K562 (cell line): ENCODE data around the gene GCHFR. TPM values are rescaled to one million over a fixed set of nuclear protein-coding genes. Genes with fewer than 3 reads are reported as not detected.

Source experiments
- ATAC-seq: fragments of 200-7000 bp; cut with Tn5 transposase; 3 replicates; pipeline ENCODE4 v1.9.1; 2020; ENCODE audit warnings: moderate library complexity
- BruUV-seq: library from RNA; stranded (reverse); fragments of 400-500 nt; replicated peaks from 2 replicates; lab custom pipeline; 2021; lab: Mats Ljungman, UMichigan
- CTCF ChIA-PET: fragments of 300-600 bp; formaldehyde crosslinking; extraction: SDS; loops from one replicate; lab custom pipeline; 2021; ENCODE audit warnings: low intra/inter-chr PET ratio; lab: Yijun Ruan, JAX
- POLR2A ChIA-PET: fragments of 300-600, 350-650 bp; sonication (Branson Sonifier 250); formaldehyde crosslinking; extraction: SDS; loops from one replicate; lab custom pipeline; 2021; ENCODE audit warnings: antibody characterized with exemption, inconsistent platforms; lab: Yijun Ruan, JAX
- DNase-seq, 4 experiments: peaks; one replicate each; pipeline versions ENCODE4 v3.0.0 to v3.0.0-alpha.2; 2011 to 2018; ENCODE audit warnings: low spot score in 3 of 4, mixed read lengths in 3 of 4; ENCODE audit errors: extremely low read depth in 1 of 4
- FAIRE-seq: peaks from 2 replicates; lab custom pipeline; 2011; peaks lifted over from hg19 to GRCh38; lab: Jason Lieb, UNC
- H2AFZ ChIP-seq: 2 replicates; pipeline ENCODE4 v1.6.0; 2011; ENCODE audit warnings: low read depth, low read length, control low read depth, inconsistent platforms
- H3K27ac ChIP-seq: fragments of 200-600 bp; 3 replicates; pipeline ENCODE4 v1.8.0; 2011; ENCODE audit warnings: low read depth, mild to moderate bottlenecking, control low read depth, inconsistent platforms, low read length, moderate library complexity, mixed read lengths; ENCODE audit errors: extremely low read depth
- H3K27me3 ChIP-seq, 2 experiments: fragments of 300-600 bp in 1 of 2; 2 replicates in 1 of 2; 3 replicates in 1 of 2; pipeline versions ENCODE4 v1.6.0 to v1.8.0; 2011; ENCODE audit warnings: inconsistent platforms in 2 of 2, low read length in 2 of 2, mild to moderate bottlenecking in 1 of 2, mixed read lengths in 1 of 2, moderate library complexity in 1 of 2; ENCODE audit not compliant: control insufficient read depth in 2 of 2, insufficient read depth in 2 of 2
- H3K36me3 ChIP-seq: fragments of 300-600 bp; 3 replicates; pipeline ENCODE4 v1.8.0; 2011; ENCODE audit warnings: mild to moderate bottlenecking, low read length, inconsistent platforms; ENCODE audit not compliant: control insufficient read depth, insufficient read depth
- H3K4me1 ChIP-seq, 2 experiments: fragments of 200-600 bp in 1 of 2; replicated peaks in 1 of 2; 2 replicates in 1 of 2; 3 replicates in 1 of 2; pipeline versions ENCODE4 v1.5.1 to v1.8.0; 2011; ENCODE audit warnings: inconsistent platforms in 2 of 2, low read length in 2 of 2, mild to moderate bottlenecking in 1 of 2, mixed read lengths in 1 of 2, moderate library complexity in 1 of 2; ENCODE audit not compliant: control insufficient read depth in 2 of 2, insufficient read depth in 2 of 2
- H3K4me2 ChIP-seq: 2 replicates; pipeline ENCODE4 v1.6.1; 2011; ENCODE audit warnings: low read length, control low read depth, inconsistent platforms, mixed read lengths; ENCODE audit not compliant: insufficient read depth
- H3K4me3 ChIP-seq: fragments of 200-600 bp; sonication (generic), shearing (Covaris generic); 2 replicates; pipeline ENCODE4 v1.5.1; 2016; ENCODE audit warnings: control low read depth, inconsistent platforms
- H3K79me2 ChIP-seq: fragments of 200-600 bp; 3 replicates; pipeline ENCODE4 v1.8.0; 2011; ENCODE audit warnings: low read length, inconsistent platforms; ENCODE audit not compliant: control insufficient read depth, insufficient read depth
- H3K9ac ChIP-seq, 2 experiments: 2 replicates each; pipeline versions ENCODE4 v1.6.0 to v1.6.1; 2011; ENCODE audit warnings: low read depth in 2 of 2, low read length in 2 of 2, control low read depth in 1 of 2, inconsistent platforms in 1 of 2, mild to moderate bottlenecking in 1 of 2, mixed read lengths in 1 of 2; ENCODE audit not compliant: insufficient read depth in 1 of 2
- H3K9me1 ChIP-seq: one replicate; pipeline ENCODE4 v1.6.0; 2011; ENCODE audit warnings: inconsistent platforms, mild to moderate bottlenecking, low read length, moderate library complexity; ENCODE audit not compliant: control insufficient read depth, insufficient read depth
- H3K9me3 ChIP-seq: replicated peaks from 2 replicates; pipeline ENCODE4 v1.5.1; 2011; ENCODE audit warnings: low read depth, low read length, inconsistent platforms; ENCODE audit not compliant: control insufficient read depth, insufficient read depth
- H4K20me1 ChIP-seq: replicated peaks from 2 replicates; pipeline ENCODE4 v1.6.1; 2011; ENCODE audit warnings: low read length, inconsistent platforms, mixed read lengths; ENCODE audit not compliant: control insufficient read depth, insufficient read depth
- ATF4 ChIP-seq: fragments of 450-650 bp; formaldehyde crosslinking; IDR thresholded peaks from 2 replicates; pipeline ENCODE4 v1.4.0; 2022; ENCODE audit warnings: mild to moderate bottlenecking, moderate library complexity
- CCNT2 ChIP-seq: IDR thresholded peaks from 2 replicates; pipeline ENCODE4 v1.6.1; 2011; ENCODE audit warnings: borderline replicate concordance, low read depth, mild to moderate bottlenecking, moderate library complexity, mixed read lengths, low read length; ENCODE audit not compliant: insufficient read length; ENCODE audit errors: extremely low read depth
- CHD1 ChIP-seq: fragments of 200-600 bp; sonication (generic); IDR thresholded peaks from one replicate; pipeline ENCODE4 v1.6.1; 2012; ENCODE audit warnings: mild to moderate bottlenecking, moderate library complexity, low read length, inconsistent platforms
- E2F1 ChIP-seq: sonication (generic); formaldehyde crosslinking; IDR thresholded peaks from 2 replicates; pipeline ENCODE4 v1.8.1; 2023; ENCODE audit warnings: mild to moderate bottlenecking, missing genetic modification reagents, moderate library complexity
- HDAC1 ChIP-seq, 2 experiments: fragments of 450-650 bp; IDR thresholded peaks; 2 replicates each; pipeline ENCODE4 v1.6.1; 2016 to 2017; ENCODE audit warnings: inconsistent platforms in 1 of 2, mild to moderate bottlenecking in 1 of 2, moderate library complexity in 1 of 2
- ILF3 ChIP-seq: fragments of 450-650 bp; IDR thresholded peaks from 2 replicates; pipeline ENCODE4 v1.6.1; 2018; ENCODE audit warnings: antibody characterized with exemption, mild to moderate bottlenecking, moderate library complexity, borderline replicate concordance
- MYC ChIP-seq, 2 experiments: fragments of 250-450 bp in 1 of 2; sonication (Bioruptor Pico) in 1 of 2; IDR thresholded peaks; 2 replicates each; pipeline versions ENCODE4 v1.5.1 to v1.6.1; 2012 to 2021; ENCODE audit warnings: low read depth in 2 of 2, borderline replicate concordance in 1 of 2, improper control_type of control experiment in 1 of 2, low read length in 1 of 2, mild to moderate bottlenecking in 1 of 2, moderate library complexity in 1 of 2
- PURB ChIP-seq: sonication (generic); formaldehyde crosslinking; IDR thresholded peaks from 2 replicates; pipeline ENCODE4 v1.9.0; 2021; ENCODE audit warnings: low read depth, mild to moderate bottlenecking, missing genetic modification reagents
- U2AF2 ChIP-seq: fragments of 200-400 bp; formaldehyde crosslinking; optimal IDR thresholded peaks from 2 replicates; pipeline ENCODE3; 2017; ENCODE audit warnings: low read depth, mild to moderate bottlenecking, low read length
- WHSC1 ChIP-seq: IDR thresholded peaks from one replicate; pipeline ENCODE4 v1.6.1; 2012; ENCODE audit warnings: low read length, control low read depth, inconsistent platforms
- ZNF75A ChIP-seq: fragments of 450-650 bp; formaldehyde crosslinking; IDR thresholded peaks from 2 replicates; pipeline ENCODE4 v1.4.0; 2020; ENCODE audit warnings: mild to moderate bottlenecking
- WGBS: fragments of 100-300 bp; shearing (Covaris generic); methylation state at CpG from one replicate; pipeline ENCODE4 v1.1.6; 2016; ENCODE audit warnings: low coverage, mixed read lengths; ENCODE audit not compliant: insufficient coverage; ENCODE audit errors: missing lambda C conversion rate; 5-methylcytosine and 5-hydroxymethylcytosine counted together
- in situ Hi-C: fragments of 300-500 bp; cut with MboI; formaldehyde crosslinking; loops from 4 replicates; pipeline ENCODE4 v1.15.0; 2018; ENCODE audit warnings: inconsistent platforms, mixed read lengths
- intact Hi-C: fragments of 100-400 bp; cut with micrococcal nuclease; formaldehyde crosslinking; loops from 2 replicates; pipeline ENCODE4 v1.14.2; 2022
- polyA plus RNA-seq, 8 experiments: library from polyadenylated mRNA; depleted of rRNA in 4 of 8; stranded (reverse) in 5 of 8; unstranded in 3 of 8; fragments of >200 nt; fragmentation: Nextera tagmentation in 2 of 8; fragmentation: Illumina TruSeq in 1 of 8; extraction: Ambion mirVana in 2 of 8; extraction: Trizol in 1 of 8; gene quantifications; 2 replicates each; pipeline versions ENCODE4 v1.2.1 to v1.2.3, GENCODE V29; 2011 to 2014; ENCODE audit warnings: inconsistent platforms in 1 of 8, missing spikeins in 1 of 8
- total RNA-seq, 7 experiments: library from RNA; depleted of rRNA in 6 of 7; stranded (reverse); fragments of >200 nt in 6 of 7; fragmentation: Illumina TruSeq in 2 of 7; extraction: Trizol in 2 of 7; gene quantifications; 2 replicates each; pipeline versions ENCODE4 v1.2.1 to v1.2.3, GENCODE V29; 2011 to 2021; ENCODE audit warnings: low replicate concordance in 1 of 7
- TF ChIP-seq, protein P1 (sequence below): fragments of 150-350 bp; IDR thresholded peaks from 2 replicates; pipeline ENCODE4 v1.6.1; 2014; ENCODE audit warnings: low read depth, mild to moderate bottlenecking, low read length, borderline replicate concordance

The GCHFR gene
- total and polyA plus RNA-seq, 9 of the 15 experiments (the other 6 are each of a cell fraction or from before 2014, with no cell fraction given), result 8.7 to 83.5 (median 20.8) TPM

- Histone ChIP-seq H2AFZ (no peak overlapping the region), H3K9me1 (no peaks in the 10 kb centered on the region), H3K36me3 (peaks cover 51% of the 10 kb centered on the region; the same call in 2 of the 3 replicates), H3K27ac (no peak overlapping the region), H3K27me3 (no peaks in the 10 kb centered on the region), H3K9ac (0 out of 4 replicates have a peak overlapping the region, but pooled peaks of 1 of the 2 experiments have one; percentile 5), H3K4me3 (no peak overlapping the region), H3K79me2 (no peaks in the 10 kb centered on the region), H3K4me1 (peaks cover 10 to 42% of the 10 kb centered on the region in 2 experiments; a peak in 4 of 5 replicates), H3K9me3 (no peaks in the 10 kb centered on the region), H3K4me2 (no peak overlapping the region), H4K20me1 (no peaks in the 10 kb centered on the region; the same call in 1 of the 2 replicates)
- FAIRE-seq (no peak), DNase-seq (no peak), ATAC-seq (no peak)
- intact Hi-C loops, result no loop called here
- ChIA-PET POLR2A (interaction anchor here (0.6 to 1.0 kb wide), 2 partner anchors 11 to 15 kb away, joined by 3 read pairs; no protein-coding TSS in a partner anchor), CTCF (no interaction called here)
- BruUV-seq, result no TSS peak
- 68% methylated on average over 5 of the region's 5 CpGs for WGBS
- TF ChIP-seq CCNT2 (no peak), PURB (CRISPR knock-in tag) (no peak), ATF4 (CRISPR knock-in tag) (no peak), U2AF2 (no peak), ILF3 (no peak), CHD1 (no peak), WHSC1 (no peak), HDAC1 (IDR thresholded peaks at IDR 0.05) (no peak), MYC (IDR thresholded peaks at IDR 0.05; ENCODE audit: low read depth, low read length) (no peak), MYC (CRISPR knock-in tag; IDR thresholded peaks at IDR 0.05; ENCODE audit: borderline replicate concordance, low read depth) (no peak), E2F1 (CRISPR knock-in tag) (no peak), ZNF75A (no peak)
- TF ChIP-seq, protein P1, sequence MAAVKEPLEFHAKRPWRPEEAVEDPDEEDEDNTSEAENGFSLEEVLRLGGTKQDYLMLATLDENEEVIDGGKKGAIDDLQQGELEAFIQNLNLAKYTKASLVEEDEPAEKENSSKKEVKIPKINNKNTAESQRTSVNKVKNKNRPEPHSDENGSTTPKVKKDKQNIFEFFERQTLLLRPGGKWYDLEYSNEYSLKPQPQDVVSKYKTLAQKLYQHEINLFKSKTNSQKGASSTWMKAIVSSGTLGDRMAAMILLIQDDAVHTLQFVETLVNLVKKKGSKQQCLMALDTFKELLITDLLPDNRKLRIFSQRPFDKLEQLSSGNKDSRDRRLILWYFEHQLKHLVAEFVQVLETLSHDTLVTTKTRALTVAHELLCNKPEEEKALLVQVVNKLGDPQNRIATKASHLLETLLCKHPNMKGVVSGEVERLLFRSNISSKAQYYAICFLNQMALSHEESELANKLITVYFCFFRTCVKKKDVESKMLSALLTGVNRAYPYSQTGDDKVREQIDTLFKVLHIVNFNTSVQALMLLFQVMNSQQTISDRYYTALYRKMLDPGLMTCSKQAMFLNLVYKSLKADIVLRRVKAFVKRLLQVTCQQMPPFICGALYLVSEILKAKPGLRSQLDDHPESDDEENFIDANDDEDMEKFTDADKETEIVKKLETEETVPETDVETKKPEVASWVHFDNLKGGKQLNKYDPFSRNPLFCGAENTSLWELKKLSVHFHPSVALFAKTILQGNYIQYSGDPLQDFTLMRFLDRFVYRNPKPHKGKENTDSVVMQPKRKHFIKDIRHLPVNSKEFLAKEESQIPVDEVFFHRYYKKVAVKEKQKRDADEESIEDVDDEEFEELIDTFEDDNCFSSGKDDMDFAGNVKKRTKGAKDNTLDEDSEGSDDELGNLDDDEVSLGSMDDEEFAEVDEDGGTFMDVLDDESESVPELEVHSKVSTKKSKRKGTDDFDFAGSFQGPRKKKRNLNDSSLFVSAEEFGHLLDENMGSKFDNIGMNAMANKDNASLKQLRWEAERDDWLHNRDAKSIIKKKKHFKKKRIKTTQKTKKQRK, result no peak
- in situ Hi-C loops, result no loop called here
Measured at GRCh38 chr15:40771242-40771641, 7.4 kb downstream of the GCHFR start.
